MCF 10A (cell line): Measurements from ENCODE around the gene AP2S1. TPM values are rescaled to one million over a fixed set of nuclear protein-coding genes. Genes with fewer than 3 reads are reported as not detected.

ENCODE experiments used
- total RNA-seq: library from RNA; stranded (reverse); gene quantifications from 2 replicates; pipeline ENCODE4 v1.2.3, GENCODE V29; 2022

AP2S1 gene
- total RNA-seq, 1 experiment from 2014 or later, result 252 TPM

Other genes with a start within 250 kb of the AP2S1 start
- gene CALM3, start 249.5 kb downstream of the AP2S1 start, total RNA-seq, result 103 and 120 TPM in 2 replicates
- not detected in 2 replicates for gene PTGIR, start 225.8 kb downstream of the AP2S1 start, total RNA-seq
- gene GNG8, start 214.6 kb downstream of the AP2S1 start, total RNA-seq, result not detected in 2 replicates
- 0.09 TPM in 1 of 2 replicates, not detected in the other for gene DACT3, start 189.7 kb downstream of the AP2S1 start, total RNA-seq
- gene PRKD2, start 133.7 kb downstream of the AP2S1 start, total RNA-seq, result 30.4 and 35.9 TPM in 2 replicates
- gene FKRP, start 104.8 kb downstream of the AP2S1 start, total RNA-seq, result 21.2 and 23.9 TPM in 2 replicates
- gene STRN4, start 104.4 kb downstream of the AP2S1 start, total RNA-seq, result 90.1 and 92.3 TPM in 2 replicates
- gene SLC1A5, start 62.3 kb downstream of the AP2S1 start, total RNA-seq, result 372 and 417 TPM in 2 replicates
- gene ARHGAP35, start 10.2 kb upstream of the AP2S1 start, total RNA-seq, result 46.9 and 52.1 TPM in 2 replicates
- 0.44 and 0.68 TPM in 2 replicates for gene NPAS1, start 169.0 kb upstream of the AP2S1 start, total RNA-seq
- gene TMEM160, start 197.8 kb upstream of the AP2S1 start, total RNA-seq, result 15.3 and 22.0 TPM in 2 replicates